Measurements from ENCODE around the gene TENM3.

TENM3 gene

DNA sequence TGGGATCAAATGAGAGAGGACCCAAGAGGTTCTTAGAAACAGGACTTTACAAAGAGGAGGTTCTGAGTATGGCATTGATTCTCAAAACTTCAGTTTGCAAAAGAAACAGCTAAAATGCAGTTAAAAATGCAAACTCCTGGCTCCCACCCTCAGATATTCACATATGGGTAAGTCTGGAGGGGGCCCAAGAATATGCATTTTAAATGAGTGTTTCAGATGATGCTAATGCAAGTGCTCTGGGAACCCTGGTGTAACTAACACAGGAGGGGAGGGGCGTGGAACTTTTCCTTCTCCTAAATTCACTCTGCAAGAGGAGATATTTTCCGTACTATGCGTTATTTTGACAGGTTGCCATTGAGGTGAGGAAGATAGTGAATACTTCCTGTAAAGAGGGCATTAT lies 168.2 kb downstream of the TENM3 start:
- Histone ChIP-seq H3K27ac (ENCODE audit: low read depth in 2 of 2, low read length in 2 of 2) (no peak overlapping the region), H3K9ac (ENCODE audit: low read depth in 1 of 2, low read length in 2 of 2) (no peak overlapping the region), H3K4me1 (ENCODE audit: control insufficient read depth in 2 of 2, insufficient read depth in 2 of 2, low read length in 2 of 2) (no peaks in the 10 kb centered on the region), H3K27me3 (ENCODE audit: control insufficient read depth in 2 of 2, insufficient read depth in 2 of 2, low read length in 2 of 2) (no peaks in the 10 kb centered on the region), H3K36me3 (ENCODE audit: control insufficient read depth in 2 of 2, insufficient read depth in 2 of 2, low read length in 2 of 2) (no peaks in the 10 kb centered on the region), H3K4me3 (ENCODE audit: low read length in 2 of 2) (no peak overlapping the region), H3K9me3 (ENCODE audit: control insufficient read depth in 2 of 2, low read length in 2 of 2) (no peaks in the 10 kb centered on the region)

DNA sequence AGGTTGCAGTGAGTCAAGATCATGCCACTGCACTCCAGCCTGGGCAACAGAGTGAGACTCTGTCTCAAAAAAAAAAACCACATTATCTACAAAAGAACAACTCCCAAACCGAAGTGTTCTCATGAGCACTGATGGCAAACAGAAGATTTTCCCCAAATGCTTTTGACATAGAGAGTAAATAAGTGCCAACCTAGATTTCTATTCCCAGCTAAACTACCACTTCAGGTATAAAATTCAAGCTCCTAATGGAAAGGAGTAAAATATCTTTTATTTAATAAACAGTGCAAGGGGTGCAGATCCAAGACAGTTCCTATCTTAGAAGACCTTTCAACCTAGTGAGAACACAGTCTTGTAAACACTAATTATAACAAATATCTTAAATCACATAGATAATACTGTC lies 170.3 kb downstream of the TENM3 start:
- Histone ChIP-seq H3K4me3 (ENCODE audit: low read length in 2 of 2) (no peak overlapping the region), H3K36me3 (ENCODE audit: control insufficient read depth in 2 of 2, insufficient read depth in 2 of 2, low read length in 2 of 2) (no peaks in the 10 kb centered on the region), H3K4me1 (ENCODE audit: control insufficient read depth in 2 of 2, insufficient read depth in 2 of 2, low read length in 2 of 2) (no peaks in the 10 kb centered on the region), H3K9me3 (ENCODE audit: control insufficient read depth in 2 of 2, low read length in 2 of 2) (no peaks in the 10 kb centered on the region), H3K27me3 (ENCODE audit: control insufficient read depth in 2 of 2, insufficient read depth in 2 of 2, low read length in 2 of 2) (no peaks in the 10 kb centered on the region), H3K27ac (ENCODE audit: low read depth in 2 of 2, low read length in 2 of 2) (no peak overlapping the region), H3K9ac (ENCODE audit: low read depth in 1 of 2, low read length in 2 of 2) (no peak overlapping the region)

DNA sequence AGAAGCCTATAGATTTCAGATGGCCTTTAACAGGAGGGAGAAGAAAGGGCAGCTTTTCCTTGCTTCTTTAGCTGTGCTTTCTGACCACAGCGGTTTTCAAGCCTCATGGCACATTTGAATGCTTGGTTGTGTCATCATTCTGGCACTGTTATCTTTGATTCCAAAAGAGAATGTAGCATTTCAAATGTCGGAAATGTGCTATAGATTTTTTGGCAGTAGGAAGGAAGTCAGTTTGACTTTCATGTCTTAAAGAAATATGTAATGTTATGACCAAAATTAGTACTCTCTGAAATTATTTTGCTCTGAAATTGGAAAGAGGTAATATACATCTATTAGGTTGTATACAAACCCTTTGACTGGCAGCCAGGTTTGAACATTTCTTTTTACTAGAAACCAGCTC lies 171.9 kb downstream of the TENM3 start:
- Histone ChIP-seq H3K9me3 (ENCODE audit: control insufficient read depth in 2 of 2, low read length in 2 of 2) (no peaks in the 10 kb centered on the region), H3K27me3 (ENCODE audit: control insufficient read depth in 2 of 2, insufficient read depth in 2 of 2, low read length in 2 of 2) (no peaks in the 10 kb centered on the region), H3K9ac (ENCODE audit: low read depth in 1 of 2, low read length in 2 of 2) (no peak overlapping the region), H3K4me3 (ENCODE audit: low read length in 2 of 2) (no peak overlapping the region), H3K36me3 (ENCODE audit: control insufficient read depth in 2 of 2, insufficient read depth in 2 of 2, low read length in 2 of 2) (no peaks in the 10 kb centered on the region), H3K4me1 (ENCODE audit: control insufficient read depth in 2 of 2, insufficient read depth in 2 of 2, low read length in 2 of 2) (no peaks in the 10 kb centered on the region), H3K27ac (ENCODE audit: low read depth in 2 of 2, low read length in 2 of 2) (no peak overlapping the region)

DNA sequence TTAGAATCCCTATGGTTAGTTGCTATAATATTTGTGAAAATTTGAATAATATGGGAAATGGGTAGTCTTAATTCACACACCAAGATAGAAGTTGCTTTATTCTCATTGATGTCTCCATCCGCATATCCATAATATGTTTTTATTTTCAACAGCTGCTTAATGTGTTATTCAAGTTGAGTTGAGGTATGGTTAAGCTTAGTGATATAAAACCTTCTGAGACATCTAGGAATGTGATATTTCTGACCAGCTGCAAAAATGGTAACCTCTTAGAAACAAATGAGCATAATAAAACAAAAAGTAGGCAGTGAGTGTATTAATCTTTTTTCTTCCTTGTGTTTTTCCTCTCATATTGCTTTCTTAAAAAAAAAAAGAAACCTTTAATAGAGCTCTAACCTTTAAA lies 172.9 kb downstream of the TENM3 start:
- H3K9me3 ChIP-seq (ENCODE audit: control insufficient read depth in 2 of 2, low read length in 2 of 2): no peaks in the 10 kb centered on the region
- H3K4me1 ChIP-seq (ENCODE audit: control insufficient read depth in 2 of 2, insufficient read depth in 2 of 2, low read length in 2 of 2): no peaks in the 10 kb centered on the region
- H3K4me3 ChIP-seq (ENCODE audit: low read length in 2 of 2): no peak overlapping the region
- H3K9ac ChIP-seq (ENCODE audit: low read depth in 1 of 2, low read length in 2 of 2): no peak overlapping the region
- H3K36me3 ChIP-seq (ENCODE audit: control insufficient read depth in 2 of 2, insufficient read depth in 2 of 2, low read length in 2 of 2): no peaks in the 10 kb centered on the region
- no peaks in the 10 kb centered on the region for H3K27me3 ChIP-seq (ENCODE audit: control insufficient read depth in 2 of 2, insufficient read depth in 2 of 2, low read length in 2 of 2)
- no peak overlapping the region for H3K27ac ChIP-seq (ENCODE audit: low read depth in 2 of 2, low read length in 2 of 2)

DNA sequence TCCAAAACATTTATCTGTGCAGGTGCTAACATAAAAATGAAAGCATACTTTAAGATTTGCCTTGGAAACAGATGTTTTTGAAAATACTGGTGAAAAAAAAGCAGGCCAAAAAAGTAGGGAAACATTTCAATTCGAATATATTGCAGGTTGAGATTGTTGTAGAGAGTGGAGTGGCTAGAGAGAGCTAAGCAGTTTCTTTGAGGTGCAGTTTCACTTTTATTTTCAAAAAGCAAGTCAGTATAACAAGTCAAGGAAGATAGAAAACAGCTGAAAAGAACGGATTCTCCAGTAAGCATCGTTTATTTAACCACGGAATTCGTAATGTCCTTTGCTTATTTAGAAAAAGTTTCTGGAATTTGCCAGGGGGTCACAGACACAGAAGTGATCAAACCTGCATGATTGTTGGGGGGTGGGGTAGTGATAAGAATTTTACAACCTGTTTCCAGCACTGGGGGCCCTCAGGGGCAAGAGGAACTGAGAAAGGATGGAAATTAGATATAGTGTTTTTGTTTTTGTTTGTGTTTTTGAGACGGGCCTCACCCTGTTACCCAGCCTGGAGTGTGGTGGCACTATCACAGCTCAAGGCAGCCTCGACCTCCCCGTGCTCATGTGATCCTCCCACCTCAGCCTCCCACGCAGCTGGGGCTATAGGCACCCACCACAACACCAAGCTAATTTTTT lies 175.0 kb downstream of the TENM3 start:
- Histone ChIP-seq H3K36me3 (ENCODE audit: control insufficient read depth in 2 of 2, insufficient read depth in 2 of 2, low read length in 2 of 2) (no peaks in the 10 kb centered on the region), H3K4me3 (ENCODE audit: low read length in 2 of 2) (no peak overlapping the region), H3K27me3 (ENCODE audit: control insufficient read depth in 2 of 2, insufficient read depth in 2 of 2, low read length in 2 of 2) (no peaks in the 10 kb centered on the region), H3K4me1 (ENCODE audit: control insufficient read depth in 2 of 2, insufficient read depth in 2 of 2, low read length in 2 of 2) (no peaks in the 10 kb centered on the region), H3K9ac (ENCODE audit: low read depth in 1 of 2, low read length in 2 of 2) (no peak overlapping the region), H3K9me3 (ENCODE audit: control insufficient read depth in 2 of 2, low read length in 2 of 2) (no peaks in the 10 kb centered on the region), H3K27ac (ENCODE audit: low read depth in 2 of 2, low read length in 2 of 2) (no peak overlapping the region)

DNA sequence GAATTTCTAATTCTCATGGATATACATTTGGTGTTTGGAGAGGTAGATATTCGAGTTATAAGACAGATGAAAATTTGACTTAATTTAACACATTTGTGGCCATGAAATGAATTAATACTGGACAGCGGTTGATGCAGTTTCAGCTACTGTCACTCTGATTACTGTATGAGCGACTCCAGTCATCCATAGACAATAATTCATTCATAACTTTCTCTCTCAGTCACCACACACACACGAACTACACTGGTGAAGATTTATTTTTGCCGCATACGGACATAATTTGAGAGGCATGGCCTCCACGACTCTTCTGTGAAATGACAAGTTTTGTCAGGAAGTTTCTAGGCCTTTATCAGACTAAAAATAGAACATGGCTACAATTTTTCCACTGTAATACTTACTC lies 177.0 kb downstream of the TENM3 start:
- H3K4me1 ChIP-seq (ENCODE audit: control insufficient read depth in 2 of 2, insufficient read depth in 2 of 2, low read length in 2 of 2): no peaks in the 10 kb centered on the region
- H3K4me3 ChIP-seq (ENCODE audit: low read length in 2 of 2): no peak overlapping the region
- H3K9me3 ChIP-seq (ENCODE audit: control insufficient read depth in 2 of 2, low read length in 2 of 2): no peaks in the 10 kb centered on the region
- no peak overlapping the region for H3K9ac ChIP-seq (ENCODE audit: low read depth in 1 of 2, low read length in 2 of 2)
- H3K36me3 ChIP-seq (ENCODE audit: control insufficient read depth in 2 of 2, insufficient read depth in 2 of 2, low read length in 2 of 2): no peaks in the 10 kb centered on the region
- no peaks in the 10 kb centered on the region for H3K27me3 ChIP-seq (ENCODE audit: control insufficient read depth in 2 of 2, insufficient read depth in 2 of 2, low read length in 2 of 2)
- no peak overlapping the region for H3K27ac ChIP-seq (ENCODE audit: low read depth in 2 of 2, low read length in 2 of 2)

DNA sequence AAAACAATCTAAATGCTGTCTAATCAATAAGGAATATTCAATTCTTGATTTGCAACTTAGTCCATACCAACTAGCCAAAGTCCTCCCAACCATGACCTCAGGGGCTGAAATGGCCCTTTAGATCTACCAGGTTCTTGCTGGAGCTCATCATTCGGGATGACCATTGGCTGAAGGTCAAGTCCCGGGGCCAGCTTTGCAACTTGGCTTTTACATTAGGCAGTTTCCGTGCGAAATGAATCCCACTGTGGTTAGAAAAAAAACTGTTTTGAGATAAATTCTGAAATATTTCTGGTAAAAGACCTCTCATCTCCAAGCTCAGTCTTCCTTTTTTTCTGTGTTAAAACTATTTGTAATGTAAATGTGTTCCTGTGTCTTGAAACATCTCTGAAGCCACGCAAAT lies 178.6 kb downstream of the TENM3 start:
- Histone ChIP-seq H3K27ac (ENCODE audit: low read depth in 2 of 2, low read length in 2 of 2) (no peak overlapping the region), H3K27me3 (ENCODE audit: control insufficient read depth in 2 of 2, insufficient read depth in 2 of 2, low read length in 2 of 2) (no peaks in the 10 kb centered on the region), H3K4me3 (ENCODE audit: low read length in 2 of 2) (no peak overlapping the region), H3K9ac (ENCODE audit: low read depth in 1 of 2, low read length in 2 of 2) (no peak overlapping the region), H3K9me3 (ENCODE audit: control insufficient read depth in 2 of 2, low read length in 2 of 2) (no peaks in the 10 kb centered on the region), H3K36me3 (ENCODE audit: control insufficient read depth in 2 of 2, insufficient read depth in 2 of 2, low read length in 2 of 2) (no peaks in the 10 kb centered on the region), H3K4me1 (ENCODE audit: control insufficient read depth in 2 of 2, insufficient read depth in 2 of 2, low read length in 2 of 2) (no peaks in the 10 kb centered on the region)

DNA sequence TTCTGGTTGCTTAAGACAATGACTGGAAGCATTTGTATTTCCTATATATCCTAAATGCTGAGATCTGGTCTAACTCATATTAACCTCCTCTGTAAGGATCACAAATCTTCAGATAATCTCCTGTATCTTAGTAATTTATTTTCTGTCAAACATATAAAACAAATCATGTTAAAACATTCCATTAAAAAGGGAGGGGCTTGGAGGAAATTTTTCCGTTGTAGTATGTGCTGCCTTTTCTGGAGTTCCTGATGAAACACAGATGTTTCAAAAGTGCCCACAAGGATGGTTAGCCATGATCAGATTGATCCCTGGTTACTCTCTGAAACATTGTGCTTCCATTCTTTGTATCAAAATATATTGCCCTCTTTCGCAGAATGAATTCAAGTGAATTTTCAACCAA lies 182.1 kb downstream of the TENM3 start:
- Histone ChIP-seq H3K27ac (ENCODE audit: low read depth in 2 of 2, low read length in 2 of 2) (no peak overlapping the region), H3K9me3 (ENCODE audit: control insufficient read depth in 2 of 2, low read length in 2 of 2) (no peaks in the 10 kb centered on the region), H3K4me3 (ENCODE audit: low read length in 2 of 2) (no peak overlapping the region), H3K36me3 (ENCODE audit: control insufficient read depth in 2 of 2, insufficient read depth in 2 of 2, low read length in 2 of 2) (no peaks in the 10 kb centered on the region), H3K27me3 (ENCODE audit: control insufficient read depth in 2 of 2, insufficient read depth in 2 of 2, low read length in 2 of 2) (no peaks in the 10 kb centered on the region), H3K4me1 (ENCODE audit: control insufficient read depth in 2 of 2, insufficient read depth in 2 of 2, low read length in 2 of 2) (no peaks in the 10 kb centered on the region), H3K9ac (ENCODE audit: low read depth in 1 of 2, low read length in 2 of 2) (no peak overlapping the region)

DNA sequence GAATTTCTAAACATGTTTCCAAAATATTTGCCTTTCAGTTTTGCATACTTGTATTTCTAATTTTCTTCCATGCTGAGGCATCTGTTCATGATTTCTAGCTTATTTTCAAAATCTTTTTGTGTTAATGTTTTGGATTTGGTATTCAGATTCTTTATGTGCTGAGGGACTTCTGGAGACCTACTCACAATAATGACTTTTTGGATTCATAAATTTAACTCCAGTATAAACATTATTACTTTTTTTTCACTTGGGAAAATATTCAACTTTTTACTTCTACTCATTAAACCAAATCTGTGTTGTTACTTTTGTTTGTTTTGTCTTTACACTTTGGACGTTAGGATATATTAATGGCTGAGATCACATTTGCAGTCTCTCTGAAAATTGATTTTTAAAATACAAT lies 183.7 kb downstream of the TENM3 start:
- H3K9me3 ChIP-seq (ENCODE audit: control insufficient read depth in 2 of 2, low read length in 2 of 2): no peaks in the 10 kb centered on the region
- H3K27ac ChIP-seq (ENCODE audit: low read depth in 2 of 2, low read length in 2 of 2): no peak overlapping the region
- H3K4me3 ChIP-seq (ENCODE audit: low read length in 2 of 2): no peak overlapping the region
- H3K36me3 ChIP-seq (ENCODE audit: control insufficient read depth in 2 of 2, insufficient read depth in 2 of 2, low read length in 2 of 2): no peaks in the 10 kb centered on the region
- H3K9ac ChIP-seq (ENCODE audit: low read depth in 1 of 2, low read length in 2 of 2): no peak overlapping the region
- H3K27me3 ChIP-seq (ENCODE audit: control insufficient read depth in 2 of 2, insufficient read depth in 2 of 2, low read length in 2 of 2): no peaks in the 10 kb centered on the region
- no peaks in the 10 kb centered on the region for H3K4me1 ChIP-seq (ENCODE audit: control insufficient read depth in 2 of 2, insufficient read depth in 2 of 2, low read length in 2 of 2)

DNA sequence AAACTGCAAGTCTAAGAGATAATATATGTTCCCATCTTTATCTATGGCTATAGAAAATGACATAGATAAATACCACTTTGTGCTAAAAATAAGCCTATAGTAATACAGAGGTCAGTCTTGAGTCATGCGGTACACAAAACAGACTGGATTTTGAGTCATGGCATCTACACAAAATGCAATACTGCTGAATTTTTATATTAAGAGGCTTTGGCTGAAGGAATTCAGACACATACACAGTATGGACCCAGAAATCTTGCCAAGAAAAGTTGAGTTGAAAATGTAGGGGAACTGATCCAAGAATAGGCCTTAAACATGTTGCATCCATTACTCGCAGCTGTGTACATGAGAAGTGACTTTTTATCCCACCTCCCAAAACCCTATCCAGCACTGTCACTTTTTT lies 184.4 kb downstream of the TENM3 start:
- Histone ChIP-seq H3K9ac (ENCODE audit: low read depth in 1 of 2, low read length in 2 of 2) (no peak overlapping the region), H3K9me3 (ENCODE audit: control insufficient read depth in 2 of 2, low read length in 2 of 2) (no peaks in the 10 kb centered on the region), H3K36me3 (ENCODE audit: control insufficient read depth in 2 of 2, insufficient read depth in 2 of 2, low read length in 2 of 2) (no peaks in the 10 kb centered on the region), H3K4me1 (ENCODE audit: control insufficient read depth in 2 of 2, insufficient read depth in 2 of 2, low read length in 2 of 2) (no peaks in the 10 kb centered on the region), H3K27me3 (ENCODE audit: control insufficient read depth in 2 of 2, insufficient read depth in 2 of 2, low read length in 2 of 2) (no peaks in the 10 kb centered on the region), H3K4me3 (ENCODE audit: low read length in 2 of 2) (no peak overlapping the region), H3K27ac (ENCODE audit: low read depth in 2 of 2, low read length in 2 of 2) (no peak overlapping the region)

DNA sequence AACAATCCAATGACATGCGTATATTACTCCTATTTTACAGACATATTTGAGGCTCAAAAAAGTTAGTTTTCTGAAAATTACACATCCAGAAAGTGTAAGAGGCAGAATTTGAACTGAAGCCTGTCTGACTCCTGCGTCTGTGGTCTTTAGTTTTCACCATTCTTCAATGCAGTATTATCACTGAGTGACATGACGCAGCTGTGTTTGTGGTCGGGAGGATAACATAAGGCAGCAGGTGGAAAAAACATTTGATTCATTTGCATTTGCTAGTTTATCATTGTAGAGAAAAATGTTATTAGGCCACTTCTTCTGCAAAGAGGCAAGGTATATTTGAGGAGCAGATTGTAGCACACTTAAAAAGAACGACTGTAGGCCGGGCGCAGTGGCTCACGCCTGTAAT lies 186.7 kb downstream of the TENM3 start:
- H3K27ac ChIP-seq (ENCODE audit: low read depth in 2 of 2, low read length in 2 of 2): no peak overlapping the region
- no peaks in the 10 kb centered on the region for H3K27me3 ChIP-seq (ENCODE audit: control insufficient read depth in 2 of 2, insufficient read depth in 2 of 2, low read length in 2 of 2)
- H3K9ac ChIP-seq (ENCODE audit: low read depth in 1 of 2, low read length in 2 of 2): no peak overlapping the region
- H3K36me3 ChIP-seq (ENCODE audit: control insufficient read depth in 2 of 2, insufficient read depth in 2 of 2, low read length in 2 of 2): no peaks in the 10 kb centered on the region
- H3K4me1 ChIP-seq (ENCODE audit: control insufficient read depth in 2 of 2, insufficient read depth in 2 of 2, low read length in 2 of 2): no peaks in the 10 kb centered on the region
- H3K9me3 ChIP-seq (ENCODE audit: control insufficient read depth in 2 of 2, low read length in 2 of 2): no peaks in the 10 kb centered on the region
- no peak overlapping the region for H3K4me3 ChIP-seq (ENCODE audit: low read length in 2 of 2)

All from mucosa of rectum (tissue), 2 donors.